ENCODE results near the gene FNDC11.

- TF ChIP-seq POLR2AphosphoS5 (IDR thresholded peaks at IDR 0.05; ENCODE audit: low read depth, low read length), result no peak; the same call in 1 of the 2 replicates
- TF ChIP-seq REST (IDR thresholded peaks at IDR 0.05; ENCODE audit: insufficient read depth in 1 of 2, low read depth in 2 of 2, low read length in 2 of 2), result no peak
These were observed 20.3 kb downstream of the FNDC11 start, which contains the start of gene HELZ2 for GRCh38 chr20:63574156-63574828.

Data from PFSK-1 (cell line).